HG03457 (cell line): ENCODE results near the gene C2orf68.
"Not testable (repeated sequence)": the region's sequence is repeated elsewhere in the genome, so short reads cannot be mapped to it uniquely, and the experiment has no call there.

Source experiments
- ATAC-seq: cut with Tn5 transposase; IDR thresholded peaks from one replicate; pipeline ENCODE4 v1.9.1; 2021; ENCODE audit warnings: moderate number of reproducible peaks; ENCODE audit not compliant: unreplicated experiment

C2orf68 gene

GRCh38 chr2:85600951-85601770, 10.7 kb downstream of the C2orf68 start:
- no peak for ATAC-seq

GRCh38 chr2:85600235-85600575, 11.7 kb downstream of the C2orf68 start:
- no peak for ATAC-seq

GRCh38 chr2:85599468-85600234, 12.2 kb downstream of the C2orf68 start:
- no peak for ATAC-seq

GRCh38 chr2:85598594-85599340, 13.1 kb downstream of the C2orf68 start:
- ATAC-seq: no peak

- no peak for ATAC-seq
These were observed 14.6 kb downstream of the C2orf68 start for GRCh38 chr2:85597241-85597640.

- ATAC-seq: no peak
These were observed 15.3 kb downstream of the C2orf68 start for GRCh38 chr2:85596486-85597143.

GRCh38 chr2:85596026-85596333, 15.9 kb downstream of the C2orf68 start:
- no peak for ATAC-seq

GRCh38 chr2:85595301-85596025, 16.4 kb downstream of the C2orf68 start, which contains the start of gene RNF181:
RNF181 (plus strand) TSS chr2:85595745; CDS start chr2:85595764, 19 bp downstream.
- ATAC-seq: peak; percentile 95

GRCh38 chr2:85594715-85595300, 17.1 kb downstream of the C2orf68 start:
- ATAC-seq: peak; percentile 4

- ATAC-seq: no peak
These were observed 18.8 kb downstream of the C2orf68 start for GRCh38 chr2:85593023-85593422.

- not testable (repeated sequence) for ATAC-seq
These were observed 19.6 kb downstream of the C2orf68 start for GRCh38 chr2:85592299-85592698.

GRCh38 chr2:85591563-85591962, 20.3 kb downstream of the C2orf68 start:
- ATAC-seq: no peak

GRCh38 chr2:85590950-85591349, 20.9 kb downstream of the C2orf68 start:
- no peak for ATAC-seq

- no peak for ATAC-seq
These were observed 21.7 kb downstream of the C2orf68 start for GRCh38 chr2:85589982-85590791.

- ATAC-seq: no peak
These were observed 22.7 kb downstream of the C2orf68 start for GRCh38 chr2:85589181-85589580.

- no peak for ATAC-seq
These were observed 23.2 kb downstream of the C2orf68 start for GRCh38 chr2:85588645-85589044.

- ATAC-seq: no peak
These were observed 23.6 kb downstream of the C2orf68 start for GRCh38 chr2:85588236-85588635.

GRCh38 chr2:85585781-85586105, 26.1 kb downstream of the C2orf68 start:
- no peak for ATAC-seq
